Stimulated activated CD8-positive, alpha-beta memory T cell treated with anti-CD3 and anti-CD28 coated beads, Interleukin-12 subunit alpha, Interleukin-12 subunit beta, amount 100 ng/mL, for 1 hour (primary cell): ENCODE measurements around the gene TNC.

Source experiments
- DNase-seq: peaks from one replicate; pipeline ENCODE4 v3.0.0-alpha.2; 2020; ENCODE audit warnings: low read depth

TNC gene

GRCh38 chr9:115117999-115118878 lies at the start of gene TNC:
TSS of gene TNC (minus strand) at chr9:115118157. CDS start at chr9:115091018, 27,139 bp downstream.
- DNase-seq: no peak

- no peak for DNase-seq
Measured at GRCh38 chr9:115167175-115167574, 49.2 kb upstream of the TNC start.

GRCh38 chr9:115165233-115165632 lies 47.3 kb upstream of the TNC start:
- no peak for DNase-seq

- no peak for DNase-seq
Measured at GRCh38 chr9:115164511-115164974, 46.6 kb upstream of the TNC start.

- no peak for DNase-seq
Measured at GRCh38 chr9:115162946-115163345, 45.0 kb upstream of the TNC start.

- DNase-seq: no peak
Measured at GRCh38 chr9:115161446-115161845, 43.5 kb upstream of the TNC start.

- no peak for DNase-seq
Measured at GRCh38 chr9:115158661-115159481, 40.9 kb upstream of the TNC start.

- DNase-seq: no peak
Measured at GRCh38 chr9:115157245-115157674, 39.3 kb upstream of the TNC start.

GRCh38 chr9:115155037-115155436 lies 37.1 kb upstream of the TNC start:
- no peak for DNase-seq

- no peak for DNase-seq
Measured at GRCh38 chr9:115154617-115155016, 36.7 kb upstream of the TNC start.

- no peak for DNase-seq
Measured at GRCh38 chr9:115152281-115152820, 34.4 kb upstream of the TNC start.

- no peak for DNase-seq
Measured at GRCh38 chr9:115148721-115149120, 30.8 kb upstream of the TNC start.

GRCh38 chr9:115146581-115147021 lies 28.6 kb upstream of the TNC start:
- DNase-seq: no peak

GRCh38 chr9:115144706-115145105 lies 26.7 kb upstream of the TNC start:
- no peak for DNase-seq

- no peak for DNase-seq
Measured at GRCh38 chr9:115143689-115144088, 25.7 kb upstream of the TNC start.

GRCh38 chr9:115142517-115143270 lies 24.7 kb upstream of the TNC start:
- DNase-seq: no peak

GRCh38 chr9:115142090-115142489 lies 24.1 kb upstream of the TNC start:
- DNase-seq: no peak

- DNase-seq: no peak
Measured at GRCh38 chr9:115141612-115142011, 23.7 kb upstream of the TNC start.

GRCh38 chr9:115138151-115138550 lies 20.2 kb upstream of the TNC start:
- no peak for DNase-seq

GRCh38 chr9:115137526-115137925 lies 19.6 kb upstream of the TNC start:
- no peak for DNase-seq

- DNase-seq: no peak
Measured at GRCh38 chr9:115135821-115136778, 18.1 kb upstream of the TNC start.
